HCT116 (cell line): ENCODE results near the gene WNT7B. TPM values are rescaled to one million over a fixed set of nuclear protein-coding genes. Genes with fewer than 3 reads are reported as not detected.

ENCODE experiments used
- ATAC-seq: fragments of 200-7000 bp; cut with Tn5 transposase; 2 replicates; pipeline ENCODE4 v1.9.1; 2020; ENCODE audit warnings: mild to moderate bottlenecking, moderate library complexity
- BruUV-seq: library from RNA; stranded (reverse); fragments of 400-500 nt; replicated peaks from 2 replicates; lab custom pipeline; 2021; lab: Mats Ljungman, UMichigan
- CTCF ChIA-PET: fragments of 300-600 bp; sonication (Branson Sonifier 250); formaldehyde crosslinking; loops from one replicate; lab custom pipeline; 2021; ENCODE audit warnings: antibody characterized with exemption; lab: Charles Lee
- POLR2A ChIA-PET: fragments of 300-600, 350-600 bp; sonication (Branson Sonifier 250); formaldehyde crosslinking; loops from one replicate; lab custom pipeline; 2021; ENCODE audit warnings: antibody characterized with exemption; lab: Charles Lee
- RAD21 ChIA-PET, 2 experiments: fragments of 300-600 bp; sonication (Branson Sonifier 250); formaldehyde crosslinking; loops; one replicate each; lab custom pipeline; 2023; ENCODE audit warnings: low total read pairs in 2 of 2; ENCODE audit not compliant: uncharacterized antibody in 2 of 2, unreplicated experiment in 2 of 2, low non-redundant PET in 1 of 2; lab: Charles Lee
- DNase-seq: peaks from one replicate; pipeline ENCODE4 v3.0.0-alpha.2; 2010; ENCODE audit warnings: low read depth, low spot score
- H2AFZ ChIP-seq: fragments of 200-600 bp; shearing (Covaris generic), sonication (generic); 2 replicates; pipeline ENCODE4 v1.6.1; 2017; ENCODE audit warnings: low read depth, mixed run types, mixed read lengths, antibody characterized with exemption, low read length; ENCODE audit not compliant: poor library complexity, severe bottlenecking
- H3K27ac ChIP-seq: 2 replicates; pipeline ENCODE4 v1.5.1; 2012; ENCODE audit warnings: low read depth, low read length
- H3K27me3 ChIP-seq: fragments of 200-600 bp; sonication (generic); 2 replicates; pipeline ENCODE4 v1.6.1; 2016; ENCODE audit warnings: mixed run types, low read length, mixed read lengths; ENCODE audit not compliant: insufficient read depth
- H3K36me3 ChIP-seq, 2 experiments: fragments of 200-500 bp in 1 of 2; fragments of 200-600 bp in 1 of 2; sonication (Bioruptor generic) in 1 of 2; sonication (generic) in 1 of 2; 2 replicates each; pipeline versions ENCODE4 v1.5.1 to v1.6.1; 2014 to 2016; ENCODE audit warnings: low read length in 2 of 2, inconsistent platforms in 1 of 2, mixed read lengths in 1 of 2, mixed run types in 1 of 2; ENCODE audit not compliant: insufficient read depth in 2 of 2, control insufficient read depth in 1 of 2
- H3K4me1 ChIP-seq, 2 experiments: fragments of 200-600 bp in 1 of 2; sonication (generic) in 1 of 2; 2 replicates each; pipeline versions ENCODE4 v1.5.1 to v1.6.1; 2012 to 2017; ENCODE audit warnings: low read length in 2 of 2, inconsistent platforms in 1 of 2, mild to moderate bottlenecking in 1 of 2, mixed read lengths in 1 of 2, mixed run types in 1 of 2, moderate library complexity in 1 of 2; ENCODE audit not compliant: insufficient read depth in 2 of 2, control insufficient read depth in 1 of 2
- H3K4me2 ChIP-seq: fragments of 200-600 bp; sonication (generic); 2 replicates; pipeline ENCODE4 v1.6.1; 2017; ENCODE audit warnings: mixed run types, low read length, mixed read lengths
- H3K4me3 ChIP-seq, 2 experiments: fragments of 200-600 bp in 1 of 2; sonication (generic) in 1 of 2; replicated peaks in 1 of 2; 2 replicates each; pipeline ENCODE4 v1.5.1; 2011 to 2016; ENCODE audit warnings: low read length in 2 of 2, control low read depth in 1 of 2, low read depth in 1 of 2, mild to moderate bottlenecking in 1 of 2, mixed read lengths in 1 of 2, mixed run types in 1 of 2
- H3K79me2 ChIP-seq: fragments of 200-600 bp; sonication (generic); 2 replicates; pipeline ENCODE4 v1.6.1; 2017; ENCODE audit warnings: mild to moderate bottlenecking, mixed run types, low read length, moderate library complexity, mixed read lengths; ENCODE audit not compliant: insufficient read depth
- H3K9ac ChIP-seq: fragments of 200-600 bp; sonication (generic); 2 replicates; pipeline ENCODE4 v1.6.1; 2016; ENCODE audit warnings: low read length, mixed read lengths
- H3K9me2 ChIP-seq: fragments of 200-600 bp; sonication (generic), shearing (Covaris generic); 2 replicates; pipeline ENCODE4 v1.6.1; 2017; ENCODE audit warnings: mixed run types, mild to moderate bottlenecking, moderate library complexity; ENCODE audit not compliant: insufficient read depth
- H3K9me3 ChIP-seq, 2 experiments: fragments of 200-500 bp in 1 of 2; fragments of 200-600 bp in 1 of 2; sonication (Bioruptor generic) in 1 of 2; sonication (generic) in 1 of 2; 2 replicates each; pipeline ENCODE4 v1.6.1; 2014 to 2017; ENCODE audit warnings: low read length in 2 of 2, mixed read lengths in 2 of 2, inconsistent platforms in 1 of 2, low read depth in 1 of 2, mild to moderate bottlenecking in 1 of 2, mixed run types in 1 of 2, moderate library complexity in 1 of 2; ENCODE audit not compliant: control insufficient read depth in 1 of 2, insufficient read depth in 1 of 2
- H4K20me1 ChIP-seq: fragments of 200-600 bp; sonication (generic), shearing (Covaris generic); 2 replicates; pipeline ENCODE4 v1.6.1; 2017; ENCODE audit warnings: mixed run types, mild to moderate bottlenecking, moderate library complexity; ENCODE audit not compliant: insufficient read depth
- CBX3 ChIP-seq: IDR thresholded peaks from 2 replicates; pipeline ENCODE4 v1.6.1; 2012; ENCODE audit warnings: low read depth
- CEBPB ChIP-seq: IDR thresholded peaks from 2 replicates; pipeline ENCODE4 v1.6.1; 2012; ENCODE audit warnings: low read depth
- EGR1 ChIP-seq: IDR thresholded peaks from 2 replicates; pipeline ENCODE4 v1.6.1; 2012; ENCODE audit warnings: low read depth
- ELF1 ChIP-seq: IDR thresholded peaks from 2 replicates; pipeline ENCODE4 v1.6.1; 2012; ENCODE audit warnings: low read depth, borderline replicate concordance
- EZH2 ChIP-seq: fragments of 200-600 bp; sonication (generic); IDR thresholded peaks from 2 replicates; pipeline ENCODE4 v1.6.1; 2017; ENCODE audit warnings: antibody characterized with exemption, mixed run types
- EZH2phosphoT487 ChIP-seq: fragments of 200-600 bp; IDR thresholded peaks from 2 replicates; pipeline ENCODE4 v1.6.1; 2018; ENCODE audit warnings: antibody characterized with exemption, borderline replicate concordance
- JUND ChIP-seq: IDR thresholded peaks from 2 replicates; pipeline ENCODE4 v1.6.1; 2012
- POLR2A ChIP-seq: IDR thresholded peaks from 2 replicates; pipeline ENCODE4 v1.7.0; 2011; ENCODE audit warnings: borderline replicate concordance; ENCODE audit not compliant: insufficient read depth, insufficient read length; ENCODE audit errors: extremely low read depth
- RAD21 ChIP-seq: IDR thresholded peaks from 2 replicates; pipeline ENCODE4 v1.6.1; 2012; ENCODE audit warnings: low read depth, mild to moderate bottlenecking
- SP1 ChIP-seq: IDR thresholded peaks from 2 replicates; pipeline ENCODE4 v1.6.1; 2012; ENCODE audit warnings: low read depth
- SRF ChIP-seq: IDR thresholded peaks from 2 replicates; pipeline ENCODE4 v1.6.1; 2012; ENCODE audit warnings: low read depth
- TCF7L2 ChIP-seq: IDR thresholded peaks from 2 replicates; pipeline ENCODE4 v1.7.0; 2011; ENCODE audit warnings: borderline replicate concordance, inconsistent platforms; ENCODE audit not compliant: insufficient read depth, insufficient read length; ENCODE audit errors: extremely low read depth
- YY1 ChIP-seq: IDR thresholded peaks from 2 replicates; pipeline ENCODE4 v1.6.1; 2011; ENCODE audit warnings: low read length, low read depth, moderate library complexity, mild to moderate bottlenecking; ENCODE audit not compliant: insufficient replicate concordance; ENCODE audit errors: extremely low read depth
- ZFX ChIP-seq: fragments of 450-650 bp; IDR thresholded peaks from 2 replicates; pipeline ENCODE4 v1.6.1; 2017
- ZNF274 ChIP-seq: fragments of 200-500 bp; sonication (Bioruptor generic); IDR thresholded peaks from 2 replicates; pipeline ENCODE4 v1.6.1; 2014; ENCODE audit warnings: mild to moderate bottlenecking, low read depth, low read length, inconsistent platforms
- intact Hi-C: fragments of 100-400 bp; cut with micrococcal nuclease; formaldehyde crosslinking; loops from 2 replicates; pipeline ENCODE4 v1.10.0; 2022
- total RNA-seq: library from RNA; stranded (reverse); gene quantifications from one replicate; pipeline ENCODE4 v1.2.1, GENCODE V29; 2021; ENCODE audit not compliant: unreplicated experiment
- TF ChIP-seq, protein P1 (sequence below): IDR thresholded peaks from 2 replicates; pipeline ENCODE4 v1.6.1; 2012
- TF ChIP-seq, protein P2 (sequence below): IDR thresholded peaks from 2 replicates; pipeline ENCODE4 v1.6.1; 2011; ENCODE audit warnings: mild to moderate bottlenecking, low read length, moderate library complexity; ENCODE audit not compliant: insufficient replicate concordance; ENCODE audit errors: extremely low read depth
- TF ChIP-seq, protein P3 (sequence below): IDR thresholded peaks from 2 replicates; pipeline ENCODE4 v1.6.1; 2012; ENCODE audit warnings: low read depth
- TF ChIP-seq, protein P4 (sequence below): IDR thresholded peaks from 2 replicates; pipeline ENCODE4 v1.6.1; 2012
- TF ChIP-seq, protein P5 (sequence below), 3 experiments: fragments of 200-600 bp in 1 of 3; sonication (generic) in 1 of 3; IDR thresholded peaks in 2 of 3; conservative IDR thresholded peaks in 1 of 3; 2 replicates each; pipeline ENCODE4 v1.5.1; 2012 to 2017; ENCODE audit warnings: low read depth in 2 of 3, low read length in 2 of 3, antibody characterized with exemption in 1 of 3, borderline replicate concordance in 1 of 3, control low read depth in 1 of 3, mild to moderate bottlenecking in 1 of 3, mixed read lengths in 1 of 3, mixed run types in 1 of 3, moderate library complexity in 1 of 3; ENCODE audit not compliant: insufficient read depth in 1 of 3

WNT7B gene
- total RNA-seq, 1 experiment from 2014 or later = 10.5 TPM

GRCh38 chr22:45880091-45880715, 96.8 kb downstream of the WNT7B start:
- POLR2A ChIA-PET = no interaction called here
- no peaks in the 10 kb centered on the region for H3K9me2 ChIP-seq
- H3K9ac ChIP-seq = no peak overlapping the region
- H4K20me1 ChIP-seq = no peaks in the 10 kb centered on the region
- no TSS peak for BruUV-seq
- intact Hi-C loops = no loop called here
- H3K36me3 ChIP-seq = no peaks in the 10 kb centered on the region
- no peak for DNase-seq
- TF ChIP-seq, protein P1, sequence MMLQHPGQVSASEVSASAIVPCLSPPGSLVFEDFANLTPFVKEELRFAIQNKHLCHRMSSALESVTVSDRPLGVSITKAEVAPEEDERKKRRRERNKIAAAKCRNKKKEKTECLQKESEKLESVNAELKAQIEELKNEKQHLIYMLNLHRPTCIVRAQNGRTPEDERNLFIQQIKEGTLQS = no peak
- TF ChIP-seq EGR1 (no peak), ELF1 (no peak), TCF7L2 (no peak), POLR2A (no peak), RAD21 (no peak), EZH2phosphoT487 (no peak), EZH2 (no peak), SP1 (no peak), CBX3 (no peak), YY1 (no peak), ZFX (no peak), CEBPB (no peak), ZNF274 (no peak), SRF (no peak), JUND (no peak)
- TF ChIP-seq, protein P2, sequence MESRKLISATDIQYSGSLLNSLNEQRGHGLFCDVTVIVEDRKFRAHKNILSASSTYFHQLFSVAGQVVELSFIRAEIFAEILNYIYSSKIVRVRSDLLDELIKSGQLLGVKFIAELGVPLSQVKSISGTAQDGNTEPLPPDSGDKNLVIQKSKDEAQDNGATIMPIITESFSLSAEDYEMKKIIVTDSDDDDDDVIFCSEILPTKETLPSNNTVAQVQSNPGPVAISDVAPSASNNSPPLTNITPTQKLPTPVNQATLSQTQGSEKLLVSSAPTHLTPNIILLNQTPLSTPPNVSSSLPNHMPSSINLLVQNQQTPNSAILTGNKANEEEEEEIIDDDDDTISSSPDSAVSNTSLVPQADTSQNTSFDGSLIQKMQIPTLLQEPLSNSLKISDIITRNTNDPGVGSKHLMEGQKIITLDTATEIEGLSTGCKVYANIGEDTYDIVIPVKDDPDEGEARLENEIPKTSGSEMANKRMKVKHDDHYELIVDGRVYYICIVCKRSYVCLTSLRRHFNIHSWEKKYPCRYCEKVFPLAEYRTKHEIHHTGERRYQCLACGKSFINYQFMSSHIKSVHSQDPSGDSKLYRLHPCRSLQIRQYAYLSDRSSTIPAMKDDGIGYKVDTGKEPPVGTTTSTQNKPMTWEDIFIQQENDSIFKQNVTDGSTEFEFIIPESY = no peak
- TF ChIP-seq, protein P3, sequence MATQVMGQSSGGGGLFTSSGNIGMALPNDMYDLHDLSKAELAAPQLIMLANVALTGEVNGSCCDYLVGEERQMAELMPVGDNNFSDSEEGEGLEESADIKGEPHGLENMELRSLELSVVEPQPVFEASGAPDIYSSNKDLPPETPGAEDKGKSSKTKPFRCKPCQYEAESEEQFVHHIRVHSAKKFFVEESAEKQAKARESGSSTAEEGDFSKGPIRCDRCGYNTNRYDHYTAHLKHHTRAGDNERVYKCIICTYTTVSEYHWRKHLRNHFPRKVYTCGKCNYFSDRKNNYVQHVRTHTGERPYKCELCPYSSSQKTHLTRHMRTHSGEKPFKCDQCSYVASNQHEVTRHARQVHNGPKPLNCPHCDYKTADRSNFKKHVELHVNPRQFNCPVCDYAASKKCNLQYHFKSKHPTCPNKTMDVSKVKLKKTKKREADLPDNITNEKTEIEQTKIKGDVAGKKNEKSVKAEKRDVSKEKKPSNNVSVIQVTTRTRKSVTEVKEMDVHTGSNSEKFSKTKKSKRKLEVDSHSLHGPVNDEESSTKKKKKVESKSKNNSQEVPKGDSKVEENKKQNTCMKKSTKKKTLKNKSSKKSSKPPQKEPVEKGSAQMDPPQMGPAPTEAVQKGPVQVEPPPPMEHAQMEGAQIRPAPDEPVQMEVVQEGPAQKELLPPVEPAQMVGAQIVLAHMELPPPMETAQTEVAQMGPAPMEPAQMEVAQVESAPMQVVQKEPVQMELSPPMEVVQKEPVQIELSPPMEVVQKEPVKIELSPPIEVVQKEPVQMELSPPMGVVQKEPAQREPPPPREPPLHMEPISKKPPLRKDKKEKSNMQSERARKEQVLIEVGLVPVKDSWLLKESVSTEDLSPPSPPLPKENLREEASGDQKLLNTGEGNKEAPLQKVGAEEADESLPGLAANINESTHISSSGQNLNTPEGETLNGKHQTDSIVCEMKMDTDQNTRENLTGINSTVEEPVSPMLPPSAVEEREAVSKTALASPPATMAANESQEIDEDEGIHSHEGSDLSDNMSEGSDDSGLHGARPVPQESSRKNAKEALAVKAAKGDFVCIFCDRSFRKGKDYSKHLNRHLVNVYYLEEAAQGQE = no peak
- TF ChIP-seq, protein P4, sequence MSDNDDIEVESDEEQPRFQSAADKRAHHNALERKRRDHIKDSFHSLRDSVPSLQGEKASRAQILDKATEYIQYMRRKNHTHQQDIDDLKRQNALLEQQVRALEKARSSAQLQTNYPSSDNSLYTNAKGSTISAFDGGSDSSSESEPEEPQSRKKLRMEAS = no peak
- TF ChIP-seq, protein P5, sequence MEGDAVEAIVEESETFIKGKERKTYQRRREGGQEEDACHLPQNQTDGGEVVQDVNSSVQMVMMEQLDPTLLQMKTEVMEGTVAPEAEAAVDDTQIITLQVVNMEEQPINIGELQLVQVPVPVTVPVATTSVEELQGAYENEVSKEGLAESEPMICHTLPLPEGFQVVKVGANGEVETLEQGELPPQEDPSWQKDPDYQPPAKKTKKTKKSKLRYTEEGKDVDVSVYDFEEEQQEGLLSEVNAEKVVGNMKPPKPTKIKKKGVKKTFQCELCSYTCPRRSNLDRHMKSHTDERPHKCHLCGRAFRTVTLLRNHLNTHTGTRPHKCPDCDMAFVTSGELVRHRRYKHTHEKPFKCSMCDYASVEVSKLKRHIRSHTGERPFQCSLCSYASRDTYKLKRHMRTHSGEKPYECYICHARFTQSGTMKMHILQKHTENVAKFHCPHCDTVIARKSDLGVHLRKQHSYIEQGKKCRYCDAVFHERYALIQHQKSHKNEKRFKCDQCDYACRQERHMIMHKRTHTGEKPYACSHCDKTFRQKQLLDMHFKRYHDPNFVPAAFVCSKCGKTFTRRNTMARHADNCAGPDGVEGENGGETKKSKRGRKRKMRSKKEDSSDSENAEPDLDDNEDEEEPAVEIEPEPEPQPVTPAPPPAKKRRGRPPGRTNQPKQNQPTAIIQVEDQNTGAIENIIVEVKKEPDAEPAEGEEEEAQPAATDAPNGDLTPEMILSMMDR (IDR thresholded peaks at IDR 0.05 in 2 of 3, conservative IDR thresholded peaks at IDR 0.05 in 1 of 3; ENCODE audit: borderline replicate concordance in 1 of 3, insufficient read depth in 1 of 3, low read depth in 2 of 3, low read length in 2 of 3) = no peak
- TF ChIP-seq, all 23 proteins: peak for 0
- H3K27me3 ChIP-seq = no peaks in the 10 kb centered on the region
- H3K79me2 ChIP-seq = no peaks in the 10 kb centered on the region
- ChIA-PET RAD21 (no interaction called here), CTCF (no interaction called here)
- no peak overlapping the region for H3K4me2 ChIP-seq
- H3K4me1 ChIP-seq = peaks cover 4 to 14% of the 10 kb centered on the region in 2 experiments
- no peaks in the 10 kb centered on the region for H3K9me3 ChIP-seq
- ATAC-seq = no peak
- H2AFZ ChIP-seq = no peak overlapping the region
- no peak overlapping the region for H3K4me3 ChIP-seq
- no peak overlapping the region for H3K27ac ChIP-seq
